GM21515 (cell line): ENCODE measurements around the gene PTBP1.

ENCODE experiments used
- ATAC-seq: cut with Tn5 transposase; IDR thresholded peaks from one replicate; pipeline ENCODE4 v1.9.1; 2021; ENCODE audit not compliant: unreplicated experiment

PTBP1 gene

GRCh38 chr19:795691-796581 is 1.3 kb upstream of the PTBP1 start:
- ATAC-seq = no peak

GRCh38 chr19:797528-798414 is 519 bp downstream of the PTBP1 start:
- peak; percentile 40 for ATAC-seq

- no peak for ATAC-seq
Observed at GRCh38 chr19:798415-799075, 1.3 kb downstream of the PTBP1 start.

- ATAC-seq = no peak
Observed at GRCh38 chr19:799076-799881, 2.0 kb downstream of the PTBP1 start.

- no peak for ATAC-seq
Observed at GRCh38 chr19:800360-801029, 3.2 kb downstream of the PTBP1 start.

GRCh38 chr19:801030-801860 is 4.0 kb downstream of the PTBP1 start:
- no peak for ATAC-seq

- no peak for ATAC-seq
Observed at GRCh38 chr19:801861-802497, 4.7 kb downstream of the PTBP1 start.

- no peak for ATAC-seq
Observed at GRCh38 chr19:802498-803098, 5.3 kb downstream of the PTBP1 start.

GRCh38 chr19:803099-803561 is 5.9 kb downstream of the PTBP1 start:
- ATAC-seq = no peak

- no peak for ATAC-seq
Observed at GRCh38 chr19:803686-804418, 6.6 kb downstream of the PTBP1 start.

- ATAC-seq = no peak
Observed at GRCh38 chr19:804419-805165, 7.3 kb downstream of the PTBP1 start.

- ATAC-seq = no peak
Observed at GRCh38 chr19:805166-805551, 7.9 kb downstream of the PTBP1 start.

GRCh38 chr19:805600-806550 is 8.6 kb downstream of the PTBP1 start:
- ATAC-seq = no peak

- ATAC-seq = no peak
Observed at GRCh38 chr19:806815-807421, 9.7 kb downstream of the PTBP1 start.
